HG03175 (cell line): ENCODE results near the gene PLXNB2.

Experiments used
- ATAC-seq: cut with Tn5 transposase; IDR thresholded peaks from one replicate; pipeline ENCODE4 v1.9.1; 2021; ENCODE audit warnings: mild to moderate bottlenecking, moderate library complexity; ENCODE audit not compliant: unreplicated experiment

PLXNB2 gene

GRCh38 chr22:50253046-50253915 is 54.2 kb downstream of the PLXNB2 start:
- ATAC-seq = no peak

- ATAC-seq = no peak
Measured at GRCh38 chr22:50252082-50253045, 55.1 kb downstream of the PLXNB2 start.

- no peak for ATAC-seq
Measured at GRCh38 chr22:50251477-50252081, 55.9 kb downstream of the PLXNB2 start.

- peak; percentile 47 for ATAC-seq
Measured at GRCh38 chr22:50250555-50251476, 56.6 kb downstream of the PLXNB2 start, which contains the start of gene HDAC10. Gene HDAC10, minus strand, starts transcription at chr22:50251265. Its CDS starts 233 bp downstream, at chr22:50251032.

GRCh38 chr22:50250249-50250554 is 57.2 kb downstream of the PLXNB2 start:
- no peak for ATAC-seq

- ATAC-seq = no peak
Measured at GRCh38 chr22:50249341-50250248, 57.9 kb downstream of the PLXNB2 start.

GRCh38 chr22:50248196-50249081 is 59.0 kb downstream of the PLXNB2 start:
- no peak for ATAC-seq

- ATAC-seq = no peak
Measured at GRCh38 chr22:50247748-50248147, 59.7 kb downstream of the PLXNB2 start.

- no peak for ATAC-seq
Measured at GRCh38 chr22:50246242-50247175, 60.9 kb downstream of the PLXNB2 start.

GRCh38 chr22:50245214-50246072 is 62.0 kb downstream of the PLXNB2 start:
- ATAC-seq = no peak

- peak; percentile 81 for ATAC-seq
Measured at GRCh38 chr22:50244420-50245213, 62.8 kb downstream of the PLXNB2 start, which contains the start of gene TUBGCP6. Gene TUBGCP6, minus strand, starts transcription at chr22:50245023. Its CDS starts 564 bp downstream, at chr22:50244459.

GRCh38 chr22:50243685-50244419 is 63.6 kb downstream of the PLXNB2 start:
- ATAC-seq = no peak

GRCh38 chr22:50242406-50242949 is 65.0 kb downstream of the PLXNB2 start:
- no peak for ATAC-seq

- no peak for ATAC-seq
Measured at GRCh38 chr22:50238755-50239154, 68.7 kb downstream of the PLXNB2 start.
